H1 (cell line): Measurements from ENCODE around the gene CC2D1A. TPM values are rescaled to one million over a fixed set of nuclear protein-coding genes. Genes with fewer than 3 reads are reported as not detected.

Source experiments
- CREB1 ChIP-seq: IDR thresholded peaks from 2 replicates; pipeline ENCODE4 v1.6.1; 2012; ENCODE audit warnings: inconsistent platforms
- polyA plus RNA-seq, 7 experiments: library from polyadenylated mRNA; depleted of rRNA in 3 of 7; stranded (reverse) in 5 of 7; unstranded in 2 of 7; fragments of >200 nt in 5 of 7; fragments of 200-250 nt in 2 of 7; gene quantifications; 1 replicate in 5 of 7; 2 replicates in 1 of 7; 4 replicates in 1 of 7; pipeline versions ENCODE4 v1.2.1 to v1.2.3, GENCODE V29; 2011 to 2013; ENCODE audit warnings: missing spikeins in 2 of 7, mixed read lengths in 2 of 7
- total RNA-seq: library from RNA; stranded (reverse); fragmentation: NEBNext Ultra II Directional; extraction: Animal tissue kit (Norgen Biotek cat#: 25700); gene quantifications from 2 replicates; pipeline ENCODE4 v1.2.1, GENCODE V29; 2021
- TF ChIP-seq, protein P1 (sequence below), 3 experiments: IDR thresholded peaks; 1 replicate in 2 of 3; 2 replicates in 1 of 3; pipeline versions ENCODE4 v1.5.1 to v1.6.1; 2011; ENCODE audit warnings: low read length in 3 of 3, mild to moderate bottlenecking in 3 of 3, inconsistent platforms in 2 of 3, low read depth in 1 of 3, moderate library complexity in 1 of 3; ENCODE audit not compliant: insufficient read depth in 1 of 3; ENCODE audit errors: control extremely low read depth in 1 of 3

Gene CC2D1A
- total and polyA plus RNA-seq, 2 of the 8 experiments (the other 6 are each of a cell fraction or from before 2014, with no cell fraction given) = 12.5 to 33.0 TPM

DNA sequence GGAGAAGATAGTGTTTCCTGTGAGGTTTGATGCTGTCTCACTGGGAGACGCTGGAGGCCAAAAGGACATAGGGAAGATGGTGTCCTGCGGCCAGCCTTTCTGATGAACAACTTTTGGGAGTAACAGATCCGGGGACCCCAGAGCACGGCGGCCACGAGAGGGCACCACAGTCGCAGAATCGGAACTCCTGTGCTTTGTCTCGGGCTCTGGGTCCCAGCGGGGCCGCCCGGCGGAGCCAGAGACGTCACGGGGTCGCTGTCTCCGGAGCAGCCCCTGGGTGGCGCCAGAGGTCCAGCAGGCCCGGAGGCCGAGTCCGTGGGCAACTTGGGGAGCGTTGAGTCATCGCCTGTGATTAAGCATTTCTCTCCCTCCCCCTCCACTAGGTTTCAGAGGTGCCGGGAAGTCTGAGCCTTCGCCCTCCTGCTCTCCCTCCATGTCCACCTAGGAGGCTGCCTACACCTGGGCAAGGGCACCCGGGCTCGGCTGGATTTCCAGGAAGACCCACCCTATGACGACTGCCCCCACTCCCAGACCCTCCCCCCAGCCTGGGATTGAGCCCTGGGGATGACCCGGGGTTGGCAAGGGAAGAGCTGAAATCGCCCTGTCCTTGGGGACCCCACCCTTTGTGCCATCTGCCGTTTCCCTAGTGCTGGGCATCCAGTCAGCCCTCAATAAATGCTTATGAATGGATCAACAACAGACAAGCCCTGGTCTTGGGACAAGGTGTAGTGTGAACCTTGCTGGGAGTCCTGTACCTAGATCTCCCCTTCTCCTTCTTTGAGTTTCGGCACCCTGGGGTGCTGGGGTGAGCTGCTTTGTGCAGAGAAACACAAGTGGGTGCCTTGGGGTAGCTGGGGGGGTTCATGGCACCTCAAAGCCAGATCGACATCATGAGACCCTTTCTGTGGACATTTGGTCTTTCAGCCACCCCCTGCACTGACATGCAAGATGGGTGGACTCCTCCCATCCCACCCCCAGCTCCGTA lies 25.6 kb upstream of the CC2D1A start (continued):
- TF ChIP-seq, protein P1, sequence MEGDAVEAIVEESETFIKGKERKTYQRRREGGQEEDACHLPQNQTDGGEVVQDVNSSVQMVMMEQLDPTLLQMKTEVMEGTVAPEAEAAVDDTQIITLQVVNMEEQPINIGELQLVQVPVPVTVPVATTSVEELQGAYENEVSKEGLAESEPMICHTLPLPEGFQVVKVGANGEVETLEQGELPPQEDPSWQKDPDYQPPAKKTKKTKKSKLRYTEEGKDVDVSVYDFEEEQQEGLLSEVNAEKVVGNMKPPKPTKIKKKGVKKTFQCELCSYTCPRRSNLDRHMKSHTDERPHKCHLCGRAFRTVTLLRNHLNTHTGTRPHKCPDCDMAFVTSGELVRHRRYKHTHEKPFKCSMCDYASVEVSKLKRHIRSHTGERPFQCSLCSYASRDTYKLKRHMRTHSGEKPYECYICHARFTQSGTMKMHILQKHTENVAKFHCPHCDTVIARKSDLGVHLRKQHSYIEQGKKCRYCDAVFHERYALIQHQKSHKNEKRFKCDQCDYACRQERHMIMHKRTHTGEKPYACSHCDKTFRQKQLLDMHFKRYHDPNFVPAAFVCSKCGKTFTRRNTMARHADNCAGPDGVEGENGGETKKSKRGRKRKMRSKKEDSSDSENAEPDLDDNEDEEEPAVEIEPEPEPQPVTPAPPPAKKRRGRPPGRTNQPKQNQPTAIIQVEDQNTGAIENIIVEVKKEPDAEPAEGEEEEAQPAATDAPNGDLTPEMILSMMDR (IDR thresholded peaks at IDR 0.05; ENCODE audit: control extremely low read depth in 1 of 3, insufficient read depth in 1 of 3, low read depth in 1 of 3, low read length in 3 of 3) = peak; percentile 78 to 99 (median 99)
- peak; percentile 91 for TF ChIP-seq CREB1
